Ammon's horn (tissue), 1 donor: ENCODE results near the gene TEX22.
A peak's percentile ranks its signal among the peaks of the same experiment; 100 is the strongest.
"Not testable (repeated sequence)": the region's sequence is repeated elsewhere in the genome, so short reads cannot be mapped to it uniquely, and the experiment has no call there.

Experiments used
- DNase-seq: peaks from one replicate; pipeline ENCODE4 v3.0.0-alpha.2; 2016; ENCODE audit warnings: low spot score

TEX22 gene

DNA sequence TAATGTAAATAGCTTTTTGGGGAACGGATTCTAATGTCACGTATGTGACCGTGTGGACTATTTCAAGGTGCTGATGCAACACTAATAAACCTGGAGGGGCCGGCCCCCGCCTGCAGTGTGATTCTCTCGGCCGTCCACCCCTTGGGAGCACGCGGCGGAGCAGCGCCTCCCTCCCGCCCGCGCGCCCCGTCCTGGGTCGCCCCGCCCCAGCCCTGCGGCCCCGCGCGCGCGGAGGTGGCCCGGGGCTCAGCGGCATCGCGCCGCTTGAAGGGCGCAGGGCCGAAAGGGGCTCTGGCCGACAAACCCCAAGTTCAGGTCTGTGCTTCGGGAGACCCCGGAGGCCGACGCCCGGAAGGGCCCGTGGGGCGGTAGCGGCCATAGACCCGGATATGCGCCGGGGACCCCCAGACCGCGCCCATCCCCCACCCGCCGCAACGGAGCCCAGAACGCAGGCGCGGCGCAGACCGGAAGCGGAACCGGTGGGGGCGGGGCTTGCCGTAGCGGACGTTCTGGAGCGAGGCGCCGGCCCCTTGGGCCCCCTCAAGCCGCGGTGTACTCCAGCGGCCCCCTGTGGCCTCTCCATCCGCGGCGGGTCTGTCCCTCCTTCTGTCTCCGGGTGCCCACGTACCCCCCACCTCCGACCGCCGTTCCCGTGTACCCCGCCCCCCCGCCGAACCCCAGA, at the start of gene TEX22:
Gene TEX22, plus strand, starts transcription at position 495 of the 682 bp plus-strand sequence. CDS start 803 bp downstream, outside the sequence.
- DNase-seq, result peak; percentile 78

GRCh38 chr14:105348945-105349699, 49.2 kb upstream of the TEX22 start:
- no peak for DNase-seq

GRCh38 chr14:105349992-105350391, 48.3 kb upstream of the TEX22 start:
- no peak for DNase-seq

- DNase-seq, result no peak
Observed at GRCh38 chr14:105350450-105351244, 47.7 kb upstream of the TEX22 start.

DNA sequence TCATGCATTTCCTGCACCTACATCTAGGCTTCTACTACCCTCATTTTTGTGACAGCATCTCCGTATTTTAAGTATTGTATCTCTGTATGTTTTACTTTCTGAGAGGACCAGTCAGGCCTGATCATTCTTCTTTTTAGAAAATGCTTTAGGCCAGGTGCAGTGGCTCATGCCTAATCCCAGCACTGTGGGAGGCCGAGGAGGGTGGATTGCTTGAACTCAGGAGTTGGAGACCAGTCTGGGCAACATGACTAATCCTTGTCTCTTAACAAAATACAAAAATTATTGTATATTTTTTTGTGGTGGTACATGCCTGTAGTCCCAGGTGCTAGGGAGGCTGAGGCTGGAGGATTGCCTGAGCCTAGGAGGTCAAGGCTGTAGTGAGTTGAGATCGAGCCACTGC, 46.9 kb upstream of the TEX22 start:
- no peak for DNase-seq

GRCh38 chr14:105351920-105352851, 46.2 kb upstream of the TEX22 start:
- peak; percentile 91 for DNase-seq

GRCh38 chr14:105353136-105353535, 45.2 kb upstream of the TEX22 start:
- no peak for DNase-seq

DNA sequence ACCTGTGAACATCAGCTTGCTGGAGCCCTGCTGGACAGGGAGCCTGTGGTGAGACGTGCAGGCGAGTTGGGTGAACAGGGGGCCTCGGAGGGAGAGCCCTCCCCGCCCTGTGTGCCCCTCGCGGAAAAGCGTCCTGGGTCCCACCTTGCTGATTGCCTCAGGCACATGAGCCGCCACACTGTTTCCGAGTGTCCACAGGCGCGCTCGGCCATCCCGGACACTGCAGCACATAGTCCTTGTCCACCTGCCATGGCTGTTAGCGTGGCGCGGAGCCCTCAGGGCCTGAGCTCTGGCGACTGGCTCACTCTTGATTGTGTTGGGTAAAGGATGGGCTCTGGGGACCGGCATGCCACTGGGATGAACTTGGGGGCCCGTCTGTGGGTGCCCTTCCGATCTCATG, 43.8 kb upstream of the TEX22 start:
- no peak for DNase-seq

GRCh38 chr14:105355049-105355575, 43.2 kb upstream of the TEX22 start:
- no peak for DNase-seq

DNA sequence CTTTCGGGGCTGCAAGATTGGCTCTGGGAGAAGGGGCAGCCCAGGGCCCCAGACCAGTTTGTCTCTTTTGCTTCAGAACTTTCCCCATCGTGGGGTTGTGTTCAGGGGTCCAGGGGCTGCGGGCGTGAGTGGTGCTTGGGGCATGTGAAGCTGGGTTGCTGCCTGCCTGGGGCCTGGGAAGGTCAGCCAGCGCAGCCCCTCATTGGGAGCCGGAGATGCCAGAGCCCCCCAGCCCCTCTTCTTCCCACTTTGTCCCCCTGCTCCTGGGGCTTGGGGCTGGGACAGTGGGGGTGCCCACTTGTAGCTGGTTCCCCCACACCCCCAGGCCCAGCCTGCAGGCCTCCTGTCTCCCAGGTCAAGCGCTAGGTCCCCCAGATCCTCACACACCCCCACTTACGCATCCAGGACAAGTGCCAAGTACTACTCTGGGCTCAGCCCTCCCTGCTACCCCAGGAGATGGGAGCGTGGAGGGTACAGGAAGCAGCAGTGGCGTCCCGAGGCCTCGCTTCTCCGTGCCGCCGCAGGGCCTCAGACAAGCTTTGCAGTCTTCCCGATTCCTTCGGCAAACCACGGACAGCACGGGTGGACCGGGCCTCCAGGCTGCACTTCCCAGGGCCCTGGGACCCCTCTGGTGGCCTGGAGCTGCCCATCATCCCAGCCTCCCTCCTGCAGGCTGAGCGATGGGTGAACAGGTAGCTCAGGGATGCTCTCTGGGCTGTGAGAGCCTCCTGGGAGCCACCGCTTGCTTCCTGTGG, 42.3 kb upstream of the TEX22 start:
- DNase-seq, result no peak

- DNase-seq, result no peak
Observed at GRCh38 chr14:105356927-105357326, 41.4 kb upstream of the TEX22 start.

GRCh38 chr14:105357626-105358025, 40.7 kb upstream of the TEX22 start:
- DNase-seq, result no peak

DNA sequence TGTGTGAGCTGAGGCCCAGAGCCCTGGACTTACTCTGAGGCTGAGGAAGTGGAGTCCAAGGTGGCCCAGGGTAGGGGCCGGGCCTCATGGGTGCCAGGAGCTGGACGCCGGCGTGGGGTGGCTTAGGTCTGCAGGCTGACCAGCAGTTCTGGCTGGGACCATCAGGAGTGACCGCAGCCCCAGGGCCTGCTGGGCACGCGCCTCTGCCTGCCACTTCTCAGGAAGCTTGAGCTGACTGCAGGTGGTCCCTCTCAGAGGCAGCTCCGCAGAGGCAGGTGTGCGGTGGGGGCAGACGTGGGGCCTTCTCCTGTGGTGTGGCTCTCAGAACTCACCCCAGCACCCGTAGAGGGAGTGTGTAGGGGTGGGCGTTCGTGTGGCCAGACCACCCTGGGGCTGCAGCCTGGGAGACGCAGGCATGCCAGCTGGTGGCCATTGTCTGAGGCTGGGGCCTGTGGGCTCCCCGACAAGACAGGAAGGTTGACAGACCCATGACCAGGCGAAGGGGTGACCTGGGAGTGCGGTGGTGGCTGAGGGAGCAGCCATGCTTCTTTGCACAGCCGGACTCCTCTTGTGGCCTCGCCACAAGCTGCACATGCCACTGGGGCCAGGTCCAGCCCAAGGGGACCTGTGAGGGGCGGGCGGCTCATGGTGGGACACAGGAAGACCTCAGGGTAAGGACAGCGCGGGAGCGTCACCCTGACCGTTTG, 40.0 kb upstream of the TEX22 start:
- DNase-seq, result no peak

GRCh38 chr14:105358943-105359342, 39.4 kb upstream of the TEX22 start:
- DNase-seq, result no peak

DNA sequence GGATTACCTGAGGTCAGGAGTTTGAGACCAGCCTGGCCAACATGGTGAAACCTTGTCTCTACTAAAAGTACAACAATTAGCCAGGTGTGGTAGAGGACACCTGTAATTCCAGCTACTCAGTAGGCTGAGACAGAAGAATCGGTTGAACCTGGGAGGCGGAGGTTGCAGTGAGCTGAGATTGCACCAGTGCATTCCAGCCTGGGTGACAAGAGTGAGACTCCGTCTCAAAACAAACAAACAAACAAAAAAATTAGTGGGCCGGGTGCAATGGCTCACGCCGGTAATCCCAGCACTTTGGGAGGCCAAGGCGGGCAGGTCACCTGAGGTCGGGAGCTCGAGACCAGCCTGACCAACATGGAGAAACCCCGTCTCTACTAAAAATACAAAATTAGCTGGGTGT, 36.9 kb upstream of the TEX22 start:
- DNase-seq, result not testable (repeated sequence)

DNA sequence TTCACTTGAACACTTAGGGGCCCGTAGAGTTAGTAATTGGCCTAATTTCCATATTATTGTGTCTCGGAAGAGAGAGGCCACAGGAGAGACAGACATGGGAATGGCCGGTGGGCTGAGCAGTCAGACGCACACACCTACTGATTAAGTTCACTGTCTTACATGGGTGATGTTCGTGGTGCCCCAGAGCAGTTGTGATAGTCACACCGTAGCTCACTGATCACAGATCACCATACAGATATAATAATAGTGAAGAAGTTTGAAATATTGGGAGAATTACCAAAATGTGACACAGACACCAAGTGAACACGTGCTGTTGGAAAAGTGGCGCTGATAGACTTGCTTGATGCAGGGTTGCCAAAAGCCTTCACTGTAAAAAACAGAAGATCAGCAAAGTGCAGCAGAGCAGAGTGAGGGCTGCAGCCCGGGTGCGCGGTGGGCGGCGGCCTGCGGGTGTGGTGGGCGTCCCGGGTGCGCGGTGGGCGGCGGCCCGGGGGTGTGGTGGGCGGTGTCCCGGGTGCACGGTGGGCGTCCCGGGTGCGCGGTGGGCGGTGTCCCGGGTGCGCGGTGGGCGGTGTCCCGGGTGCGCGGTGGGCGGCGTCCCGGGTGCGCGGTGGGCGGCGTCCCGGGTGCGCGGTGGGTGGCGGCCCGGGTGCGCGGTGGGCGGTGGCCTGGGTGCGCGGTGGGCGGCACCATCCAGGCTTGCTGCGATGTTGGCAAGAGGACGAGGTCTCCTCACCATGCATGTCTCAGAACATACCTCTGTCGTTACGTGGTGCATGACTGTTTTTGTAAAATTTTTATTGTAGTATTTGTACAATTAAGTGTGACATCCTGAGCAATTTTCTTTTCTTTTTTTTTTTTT, 34.3 kb upstream of the TEX22 start:
- no peak for DNase-seq

- no peak for DNase-seq
Observed at GRCh38 chr14:105365101-105365500, 33.2 kb upstream of the TEX22 start.

- DNase-seq, result no peak
Observed at GRCh38 chr14:105365681-105366080, 32.7 kb upstream of the TEX22 start.
